Sigmoid colon (tissue), 7 donors: ENCODE measurements around the gene BCL2A1. TPM values are rescaled to one million over a fixed set of nuclear protein-coding genes. Genes with fewer than 3 reads are reported as not detected.

Experiments used
- DNase-seq: peaks from one replicate; pipeline ENCODE4 v3.0.0-alpha.2; 2019
- H3K27ac ChIP-seq, 4 donors: fragments of 200-600 bp; sonication (generic); one replicate each; pipeline ENCODE4 v1.5.1; 2016 to 2019; ENCODE audit warnings: mild to moderate bottlenecking in 1 of 4
- H3K27me3 ChIP-seq, 3 donors: fragments of 200-600 bp; sonication (generic); one replicate each; pipeline ENCODE4 v1.5.1; 2019; ENCODE audit warnings: mild to moderate bottlenecking in 1 of 3
- H3K36me3 ChIP-seq, 4 donors: fragments of 200-600 bp; sonication (generic); one replicate each; pipeline ENCODE4 v1.5.1; 2016 to 2019
- H3K4me1 ChIP-seq, 4 donors: fragments of 200-600 bp; sonication (generic); one replicate each; pipeline ENCODE4 v1.5.1; 2017 to 2019
- H3K4me3 ChIP-seq, 4 donors: fragments of 200-600 bp; sonication (generic); one replicate each; pipeline ENCODE4 v1.5.1; 2017 to 2019; ENCODE audit warnings: mild to moderate bottlenecking in 2 of 4, moderate library complexity in 1 of 4
- H3K9me3 ChIP-seq, 4 donors: fragments of 200-600 bp in 3 of 4; sonication (generic) in 3 of 4; one replicate each; pipeline versions ENCODE4 v1.5.1 to v1.6.1; 2013 to 2019
- EP300 ChIP-seq, 4 donors: sonication (generic); formaldehyde crosslinking; IDR thresholded peaks; one replicate each; pipeline ENCODE4 v1.6.1; 2017; ENCODE audit warnings: antibody characterized with exemption in 4 of 4
- POLR2A ChIP-seq, 2 donors: fragments of 450-650 bp; IDR thresholded peaks; one replicate each; pipeline ENCODE4 v1.6.1; 2016; ENCODE audit warnings: antibody characterized with exemption in 2 of 2, mild to moderate bottlenecking in 2 of 2, moderate library complexity in 2 of 2
- POLR2AphosphoS5 ChIP-seq, 4 donors: sonication (generic); formaldehyde crosslinking; IDR thresholded peaks; one replicate each; pipeline ENCODE4 v1.6.1; 2017; ENCODE audit warnings: antibody characterized with exemption in 4 of 4
- WGBS, 2 donors: extraction: QIAGEN DNeasy Blood & Tissue Kit; methylation state at CpG; one replicate each; pipeline ENCODE4 v1.1.7; 2013; 5-methylcytosine and 5-hydroxymethylcytosine counted together
- intact Hi-C: fragments of 100-400 bp; cut with DNase I; formaldehyde crosslinking; loops from one replicate; pipeline ENCODE4 v1.15.1; 2023
- polyA plus RNA-seq, 3 donors: library from polyadenylated mRNA; stranded (reverse); fragments of 200-250 nt; gene quantifications; one replicate each; pipeline ENCODE4 v1.2.3, GENCODE V29; 2013
- total RNA-seq, 4 donors: library from RNA; depleted of rRNA; stranded (reverse); fragments of >200 nt; gene quantifications; one replicate each; pipeline ENCODE4 v1.1.0, GENCODE V29; 2016
- TF ChIP-seq, protein P1 (sequence below), 4 experiments: fragments of 450-650 bp in 3 of 4; fragments of 200-600 bp in 1 of 4; IDR thresholded peaks; one replicate each; pipeline ENCODE4 v1.5.1; 2016 to 2019; ENCODE audit warnings: antibody characterized with exemption in 4 of 4, mild to moderate bottlenecking in 3 of 4, moderate library complexity in 2 of 4
- donor health status: healthy with polysubstance abuse.
- donor health status: Bipolar disorder and iron deficiency.
- donor health status: healthy.

BCL2A1 gene
- total and polyA plus RNA-seq, 7 donors = 1.9 to 19.4 (median 6.6) TPM; not detected in 3

DNA sequence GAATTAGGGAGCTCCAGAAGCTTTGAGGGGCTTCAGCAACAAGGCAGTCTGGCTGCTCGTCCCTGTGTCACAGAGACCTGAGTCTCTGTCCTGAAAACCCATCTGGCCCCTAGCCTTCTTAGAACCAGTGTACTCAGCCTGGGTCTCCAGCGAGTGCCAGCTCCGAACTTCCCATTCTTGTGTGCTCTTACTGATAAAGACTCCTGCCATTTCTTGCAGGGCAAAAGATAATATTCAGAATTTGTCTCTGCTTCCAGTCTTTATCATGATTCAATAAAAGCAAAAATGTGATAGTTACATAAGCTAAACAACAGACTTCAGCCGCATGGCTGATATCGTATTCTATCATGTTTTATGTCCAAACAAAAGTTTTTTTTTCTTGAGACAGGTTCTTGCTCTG is 36.0 kb upstream of the BCL2A1 start:
- no peak for DNase-seq
- no peak for TF ChIP-seq EP300 (IDR thresholded peaks at IDR 0.05)
- TF ChIP-seq POLR2A (IDR thresholded peaks at IDR 0.05) = no peak
- TF ChIP-seq POLR2AphosphoS5 (IDR thresholded peaks at IDR 0.05) = no peak
- TF ChIP-seq, protein P1, sequence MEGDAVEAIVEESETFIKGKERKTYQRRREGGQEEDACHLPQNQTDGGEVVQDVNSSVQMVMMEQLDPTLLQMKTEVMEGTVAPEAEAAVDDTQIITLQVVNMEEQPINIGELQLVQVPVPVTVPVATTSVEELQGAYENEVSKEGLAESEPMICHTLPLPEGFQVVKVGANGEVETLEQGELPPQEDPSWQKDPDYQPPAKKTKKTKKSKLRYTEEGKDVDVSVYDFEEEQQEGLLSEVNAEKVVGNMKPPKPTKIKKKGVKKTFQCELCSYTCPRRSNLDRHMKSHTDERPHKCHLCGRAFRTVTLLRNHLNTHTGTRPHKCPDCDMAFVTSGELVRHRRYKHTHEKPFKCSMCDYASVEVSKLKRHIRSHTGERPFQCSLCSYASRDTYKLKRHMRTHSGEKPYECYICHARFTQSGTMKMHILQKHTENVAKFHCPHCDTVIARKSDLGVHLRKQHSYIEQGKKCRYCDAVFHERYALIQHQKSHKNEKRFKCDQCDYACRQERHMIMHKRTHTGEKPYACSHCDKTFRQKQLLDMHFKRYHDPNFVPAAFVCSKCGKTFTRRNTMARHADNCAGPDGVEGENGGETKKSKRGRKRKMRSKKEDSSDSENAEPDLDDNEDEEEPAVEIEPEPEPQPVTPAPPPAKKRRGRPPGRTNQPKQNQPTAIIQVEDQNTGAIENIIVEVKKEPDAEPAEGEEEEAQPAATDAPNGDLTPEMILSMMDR (IDR thresholded peaks at IDR 0.05) = no peak
- H3K4me3 ChIP-seq = no peak overlapping the region
- H3K36me3 ChIP-seq = no peaks in the 10 kb centered on the region
- 90 to 91% methylated on average over 5 of the region's 5 CpGs for WGBS, 2 donors
- no peaks in the 10 kb centered on the region for H3K9me3 ChIP-seq
- intact Hi-C loops = no loop called here
- H3K27ac ChIP-seq = no peak overlapping the region
- no peaks in the 10 kb centered on the region for H3K27me3 ChIP-seq
- H3K4me1 ChIP-seq = no peaks in the 10 kb centered on the region

DNA sequence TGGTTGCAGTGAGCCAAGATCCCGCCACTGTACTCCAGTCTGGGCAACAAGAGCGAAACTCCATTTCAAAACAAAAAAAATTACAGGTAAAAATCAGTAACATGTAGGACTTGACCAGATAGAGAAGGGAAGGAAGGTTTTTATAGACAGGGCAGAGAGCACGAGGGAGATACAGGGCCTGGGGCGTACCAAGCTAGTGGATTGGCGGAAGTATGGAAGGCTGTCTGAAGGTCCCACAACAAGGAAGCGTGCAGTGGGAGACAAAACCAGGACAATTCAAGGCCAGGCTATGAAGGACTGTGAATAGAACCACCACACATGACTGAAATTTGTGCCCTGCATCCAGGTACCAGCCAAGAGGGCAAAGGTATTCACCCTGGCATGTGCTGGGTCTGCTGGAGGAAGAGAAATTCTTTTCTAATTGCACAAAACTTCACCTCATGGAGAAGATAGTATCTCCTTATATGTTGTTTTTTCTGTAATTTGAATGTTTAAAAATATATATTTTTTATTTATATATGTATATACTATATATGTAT is 33.0 kb upstream of the BCL2A1 start:
- DNase-seq = no peak
- Histone ChIP-seq H3K36me3 (no peaks in the 10 kb centered on the region), H3K9me3 (no peaks in the 10 kb centered on the region), H3K27ac (no peak overlapping the region), H3K4me1 (no peaks in the 10 kb centered on the region), H3K4me3 (no peak overlapping the region), H3K27me3 (no peaks in the 10 kb centered on the region)
- WGBS, 2 donors = 96 to 97% methylated on average over 6 of the region's 6 CpGs
- no peak for TF ChIP-seq EP300 (IDR thresholded peaks at IDR 0.05)
- TF ChIP-seq POLR2A (IDR thresholded peaks at IDR 0.05) = no peak
- no peak for TF ChIP-seq POLR2AphosphoS5 (IDR thresholded peaks at IDR 0.05)
- TF ChIP-seq, protein P1 (IDR thresholded peaks at IDR 0.05) = no peak
- intact Hi-C loops = no loop called here

DNA sequence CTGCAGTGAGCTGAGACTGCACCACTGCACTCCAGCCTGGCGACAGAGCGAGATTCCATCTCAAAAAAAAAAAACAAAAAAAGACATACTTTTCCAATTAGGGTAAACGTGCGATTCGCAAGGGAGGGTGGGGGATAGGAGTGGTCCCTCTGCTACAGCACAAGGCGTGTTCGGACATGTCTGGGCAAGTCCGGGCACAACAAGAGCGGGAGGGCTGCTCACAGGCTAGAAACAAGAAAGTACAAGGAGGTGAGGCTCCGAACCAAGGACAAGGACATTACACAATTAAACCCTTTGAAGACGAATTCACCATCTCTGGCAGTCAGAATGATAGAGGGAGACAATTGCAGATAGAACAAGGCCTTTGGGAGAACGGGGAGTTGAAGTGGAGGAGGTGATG is 32.2 kb upstream of the BCL2A1 start:
- H3K27ac ChIP-seq = no peak overlapping the region
- H3K9me3 ChIP-seq = no peaks in the 10 kb centered on the region
- H3K4me3 ChIP-seq = no peak overlapping the region
- 88 to 94% methylated on average over 12 of the region's 12 CpGs for WGBS, 2 donors
- intact Hi-C loops = no loop called here
- no peak for DNase-seq
- TF ChIP-seq POLR2AphosphoS5 (IDR thresholded peaks at IDR 0.05) = no peak
- TF ChIP-seq, protein P1 (IDR thresholded peaks at IDR 0.05) = no peak
- TF ChIP-seq EP300 (IDR thresholded peaks at IDR 0.05) = no peak
- no peak for TF ChIP-seq POLR2A (IDR thresholded peaks at IDR 0.05)
- no peaks in the 10 kb centered on the region for H3K27me3 ChIP-seq
- no peaks in the 10 kb centered on the region for H3K36me3 ChIP-seq
- H3K4me1 ChIP-seq = no peaks in the 10 kb centered on the region

DNA sequence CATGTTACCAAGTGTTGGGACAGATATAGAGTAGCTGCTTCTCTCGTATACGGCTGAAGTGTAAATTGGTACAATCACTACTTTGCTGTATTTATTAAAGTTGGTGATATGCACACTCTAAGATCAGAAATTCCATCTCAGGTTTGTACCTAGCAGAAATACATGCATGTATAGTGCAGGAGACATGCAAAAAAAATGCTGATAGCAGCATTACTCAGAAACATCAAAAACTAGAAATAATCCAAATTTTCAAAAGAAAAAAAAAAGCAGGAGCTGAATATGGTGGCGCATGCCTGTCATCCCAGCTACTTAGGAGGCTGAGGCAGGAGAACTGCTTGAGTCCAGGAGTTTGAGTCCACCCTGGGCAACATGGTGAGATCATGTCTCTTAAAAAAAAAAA is 31.3 kb upstream of the BCL2A1 start:
- WGBS, 2 donors = 96 to 97% methylated on average over 3 of the region's 3 CpGs
- H3K9me3 ChIP-seq = no peaks in the 10 kb centered on the region
- intact Hi-C loops = no loop called here

More for the DNA sequence above, 31.3 kb upstream of the BCL2A1 start:
- no peak overlapping the region for H3K27ac ChIP-seq
- no peaks in the 10 kb centered on the region for H3K27me3 ChIP-seq
- no peaks in the 10 kb centered on the region for H3K36me3 ChIP-seq
- no peak overlapping the region for H3K4me3 ChIP-seq
- no peaks in the 10 kb centered on the region for H3K4me1 ChIP-seq
- TF ChIP-seq POLR2AphosphoS5 (IDR thresholded peaks at IDR 0.05) (no peak), EP300 (IDR thresholded peaks at IDR 0.05) (no peak), POLR2A (IDR thresholded peaks at IDR 0.05) (no peak)
- TF ChIP-seq, protein P1 (IDR thresholded peaks at IDR 0.05) = no peak
- DNase-seq = no peak
